GM23248 (cell line): ENCODE results near the gene ASH1L. TPM values are rescaled to one million over a fixed set of nuclear protein-coding genes. Genes with fewer than 3 reads are reported as not detected.

Experiments
- DNase-seq: peaks from one replicate; pipeline ENCODE4 v3.0.0-alpha.2; 2015
- H2AFZ ChIP-seq: fragments of 200-600 bp; sonication (generic); 2 replicates; pipeline ENCODE4 v1.6.1; 2016; ENCODE audit warnings: antibody characterized with exemption
- H3F3A ChIP-seq: fragments of 200-600 bp; sonication (generic); 2 replicates; pipeline ENCODE4 v1.6.1; 2016; ENCODE audit warnings: mild to moderate bottlenecking, antibody characterized with exemption, mixed run types; ENCODE audit not compliant: insufficient read depth
- H3K27ac ChIP-seq: fragments of 200-600 bp; sonication (generic); 2 replicates; pipeline ENCODE4 v1.5.1; 2016; ENCODE audit warnings: mild to moderate bottlenecking
- H3K27me3 ChIP-seq: fragments of 200-600 bp; sonication (generic); replicated peaks from 2 replicates; pipeline ENCODE4 v1.6.1; 2016; ENCODE audit warnings: mild to moderate bottlenecking; ENCODE audit not compliant: insufficient read depth
- H3K36me3 ChIP-seq: fragments of 200-600 bp; sonication (generic); 2 replicates; pipeline ENCODE4 v1.6.1; 2016; ENCODE audit warnings: low read depth, mild to moderate bottlenecking
- H3K4me1 ChIP-seq: fragments of 200-600 bp; sonication (generic); 2 replicates; pipeline ENCODE4 v1.6.1; 2016; ENCODE audit warnings: mild to moderate bottlenecking; ENCODE audit not compliant: insufficient read depth
- H3K4me2 ChIP-seq: fragments of 200-600 bp; sonication (generic); one replicate; pipeline ENCODE4 v1.6.1; 2016; ENCODE audit warnings: mild to moderate bottlenecking; ENCODE audit not compliant: unreplicated experiment
- H3K4me3 ChIP-seq: fragments of 200-600 bp; sonication (generic); 2 replicates; pipeline ENCODE4 v1.5.1; 2016; ENCODE audit warnings: mild to moderate bottlenecking
- H3K79me2 ChIP-seq: fragments of 200-600 bp; sonication (generic); 2 replicates; pipeline ENCODE4 v1.6.1; 2016; ENCODE audit warnings: mild to moderate bottlenecking; ENCODE audit not compliant: insufficient read depth
- H3K9ac ChIP-seq: fragments of 200-600 bp; sonication (generic); 2 replicates; pipeline ENCODE4 v1.6.1; 2016; ENCODE audit warnings: mild to moderate bottlenecking
- H3K9me2 ChIP-seq: fragments of 200-600 bp; sonication (generic); 2 replicates; pipeline ENCODE4 v1.6.1; 2016; ENCODE audit warnings: mixed run types, mild to moderate bottlenecking, moderate library complexity; ENCODE audit not compliant: insufficient read depth
- H3K9me3 ChIP-seq: fragments of 200-600 bp; sonication (generic); one replicate; pipeline ENCODE4 v1.6.1; 2017; ENCODE audit warnings: low read depth
- H4K20me1 ChIP-seq: fragments of 200-600 bp; sonication (generic); 2 replicates; pipeline ENCODE4 v1.6.0; 2016; ENCODE audit not compliant: insufficient read depth
- EZH2 ChIP-seq: fragments of 200-600 bp; sonication (generic); IDR thresholded peaks from 2 replicates; pipeline ENCODE4 v1.6.1; 2018; ENCODE audit warnings: antibody characterized with exemption, mild to moderate bottlenecking; ENCODE audit not compliant: insufficient read depth, poor library complexity, severe bottlenecking
- EZH2phosphoT487 ChIP-seq: fragments of 200-600 bp; sonication (generic); IDR thresholded peaks from 2 replicates; pipeline ENCODE4 v1.6.1; 2018; ENCODE audit warnings: antibody characterized with exemption, moderate library complexity, mild to moderate bottlenecking, low read depth; ENCODE audit not compliant: insufficient read depth
- WGBS, 2 experiments: methylation state at CpG; one replicate each; pipeline ENCODE4 v1.1.6; 2015 to 2017; ENCODE audit warnings: low lambda C conversion rate in 2 of 2, low coverage in 1 of 2; ENCODE audit errors: missing lambda C conversion rate in 2 of 2; 5-methylcytosine and 5-hydroxymethylcytosine counted together
- in situ Hi-C: fragments of 300-500 bp; cut with MboI; formaldehyde crosslinking; loops from 2 replicates; pipeline ENCODE4 v1.15.0; 2020
- polyA plus RNA-seq: library from polyadenylated mRNA; unstranded; fragments of >200 nt; fragmentation: Nextera tagmentation; extraction: Ambion mirVana; gene quantifications from 2 replicates; pipeline ENCODE4 v1.2.1, GENCODE V29; 2016
- total RNA-seq: library from RNA; depleted of rRNA; stranded (reverse); fragments of >200 nt; shearing (Covaris generic); gene quantifications from 2 replicates; pipeline ENCODE4 v1.2.3, GENCODE V29; 2014

The ASH1L gene
- total and polyA plus RNA-seq, 2 experiments from 2014 or later = 15.2 to 18.2 TPM

- Histone ChIP-seq H3K9ac (no peak overlapping the region), H3K9me2 (no peaks in the 10 kb centered on the region), H2AFZ (no peak overlapping the region), H3K4me3 (no peak overlapping the region), H4K20me1 (no peaks in the 10 kb centered on the region), H3F3A (no peaks in the 10 kb centered on the region), H3K4me1 (no peaks in the 10 kb centered on the region), H3K4me2 (no peak overlapping the region), H3K27me3 (no peaks in the 10 kb centered on the region), H3K27ac (no peak overlapping the region), H3K36me3 (peaks cover 35% of the 10 kb centered on the region), H3K79me2 (no peaks in the 10 kb centered on the region), H3K9me3 (no peaks in the 10 kb centered on the region)
- in situ Hi-C loops = no loop called here
- WGBS, 2 experiments = 64 to 65% methylated on average over 1 of the region's 1 CpG
- no peak for DNase-seq
- TF ChIP-seq EZH2 (no peak), EZH2phosphoT487 (no peak)
Measured at GRCh38 chr1:155360051-155360450, 202.6 kb downstream of the ASH1L start.

GRCh38 chr1:155352631-155353030, 210.0 kb downstream of the ASH1L start:
- H3K27me3 ChIP-seq = no peaks in the 10 kb centered on the region
- H3K79me2 ChIP-seq = no peaks in the 10 kb centered on the region
- TF ChIP-seq EZH2phosphoT487 (no peak), EZH2 (no peak)
- no peaks in the 10 kb centered on the region for H3K4me1 ChIP-seq
- H3K27ac ChIP-seq = no peak overlapping the region
- H3K9ac ChIP-seq = no peak overlapping the region
- no peaks in the 10 kb centered on the region for H3K9me3 ChIP-seq
- no peaks in the 10 kb centered on the region for H3K9me2 ChIP-seq
- no peaks in the 10 kb centered on the region for H3F3A ChIP-seq
- no peak overlapping the region for H3K4me2 ChIP-seq
- no peaks in the 10 kb centered on the region for H4K20me1 ChIP-seq
- peaks cover 62% of the 10 kb centered on the region for H3K36me3 ChIP-seq
- no peak overlapping the region for H3K4me3 ChIP-seq
- 85% methylated on average over 6 of the region's 6 CpGs for WGBS, 2 experiments
- in situ Hi-C loops = no loop called here
- no peak overlapping the region for H2AFZ ChIP-seq
- DNase-seq = no peak

GRCh38 chr1:155342842-155343241, 219.8 kb downstream of the ASH1L start:
- no peaks in the 10 kb centered on the region for H3K4me1 ChIP-seq
- TF ChIP-seq EZH2 (no peak), EZH2phosphoT487 (no peak)
- no peaks in the 10 kb centered on the region for H3K9me3 ChIP-seq
- in situ Hi-C loops = no loop called here
- no peaks in the 10 kb centered on the region for H3K27me3 ChIP-seq
- peaks cover 69% of the 10 kb centered on the region for H3K36me3 ChIP-seq
- no peak for DNase-seq
- no peak overlapping the region for H3K27ac ChIP-seq
- no peaks in the 10 kb centered on the region for H3K79me2 ChIP-seq
- no peak overlapping the region for H3K4me3 ChIP-seq
- no peaks in the 10 kb centered on the region for H4K20me1 ChIP-seq
- no peak overlapping the region for H3K4me2 ChIP-seq
- no peaks in the 10 kb centered on the region for H3F3A ChIP-seq
- 78 to 94% methylated on average over 3 of the region's 3 CpGs for WGBS, 2 experiments
- no peak overlapping the region for H3K9ac ChIP-seq
- no peak overlapping the region for H2AFZ ChIP-seq
- no peaks in the 10 kb centered on the region for H3K9me2 ChIP-seq

GRCh38 chr1:155339515-155340097, 223.0 kb downstream of the ASH1L start:
- H3F3A ChIP-seq = peaks cover 6% of the 10 kb centered on the region; the same call in 1 of the 2 replicates
- H3K4me3 ChIP-seq = no peak overlapping the region
- WGBS, 2 experiments = 91 to 93% methylated on average over 8 of the region's 8 CpGs
- H3K79me2 ChIP-seq = no peaks in the 10 kb centered on the region
- H3K9ac ChIP-seq = no peak overlapping the region
- DNase-seq = peak; percentile 8
- in situ Hi-C loops = no loop called here
- no peaks in the 10 kb centered on the region for H3K9me3 ChIP-seq
- H3K4me2 ChIP-seq = no peak overlapping the region
- no peaks in the 10 kb centered on the region for H3K4me1 ChIP-seq
- no peak for TF ChIP-seq EZH2
- no peak for TF ChIP-seq EZH2phosphoT487
- no peak overlapping the region for H2AFZ ChIP-seq
- no peaks in the 10 kb centered on the region for H3K9me2 ChIP-seq
- no peaks in the 10 kb centered on the region for H3K27me3 ChIP-seq
- no peak overlapping the region for H3K27ac ChIP-seq
- H4K20me1 ChIP-seq = no peaks in the 10 kb centered on the region
- peaks cover 56% of the 10 kb centered on the region for H3K36me3 ChIP-seq
